ENCODE measurements around the gene MRPL19. TPM values are rescaled to one million over a fixed set of nuclear protein-coding genes. Genes with fewer than 3 reads are reported as not detected.
"Not testable (repeated sequence)": the region's sequence is repeated elsewhere in the genome, so short reads cannot be mapped to it uniquely, and the experiment has no call there.

Gene MRPL19
- polyA plus RNA-seq, 3 donors: 4.5 to 25.0 (median 25.0) TPM

GRCh38 chr2:75679556-75679955 lies 33.0 kb downstream of the MRPL19 start:
- WGBS (ENCODE audit: insufficient coverage): no CpG with 5 or more reads among the region's 1 CpG

GRCh38 chr2:75680402-75680801 lies 33.8 kb downstream of the MRPL19 start:
- Histone ChIP-seq H3K9me3 (replicated peaks in 1 of 2; ENCODE audit: control insufficient read depth in 1 of 2, insufficient read depth in 1 of 2, low read length in 2 of 2) (no peaks in the 10 kb centered on the region), H3K79me2 (ENCODE audit: insufficient read depth, low read length) (no peaks in the 10 kb centered on the region), H3K4me1 (ENCODE audit: control insufficient read depth in 1 of 2, insufficient read depth in 2 of 2, low read length in 2 of 2) (no peaks in the 10 kb centered on the region), H3K36me3 (replicated peaks in 1 of 2; ENCODE audit: control insufficient read depth in 1 of 2, insufficient read depth in 2 of 2, low read length in 2 of 2) (peaks cover 2 to 17% of the 10 kb centered on the region in 2 donors), H3K9ac (ENCODE audit: insufficient read depth, low read length, poor library complexity, severe bottlenecking) (no peak overlapping the region), H2AFZ (ENCODE audit: insufficient read depth, low read depth, low read length, poor library complexity, severe bottlenecking) (no peak overlapping the region), H4K20me1 (ENCODE audit: insufficient read depth, low read length) (no peaks in the 10 kb centered on the region), H3K4me3 (replicated peaks in 1 of 3; ENCODE audit: low read depth in 2 of 3, low read length in 3 of 3) (no peak overlapping the region), H3K27ac (ENCODE audit: low read depth in 1 of 2, low read length in 2 of 2) (no peak overlapping the region), H3K4me2 (replicated peaks; ENCODE audit: extremely low read depth, low read length, poor library complexity, severe bottlenecking) (no peak overlapping the region), H3K27me3 (ENCODE audit: control insufficient read depth in 2 of 2, insufficient read depth in 2 of 2, low read length in 2 of 2) (no peaks in the 10 kb centered on the region)
- peak overlapping the region in 1 of 7 donors; percentile 13 for H3K27ac Mint-ChIP-seq
- peaks cover 0 to 2% (median 0%) of the 10 kb centered on the region in 3 donors for H3K27me3 Mint-ChIP-seq (ENCODE audit: low read depth in 3 of 3)
- TF ChIP-seq, protein P1, sequence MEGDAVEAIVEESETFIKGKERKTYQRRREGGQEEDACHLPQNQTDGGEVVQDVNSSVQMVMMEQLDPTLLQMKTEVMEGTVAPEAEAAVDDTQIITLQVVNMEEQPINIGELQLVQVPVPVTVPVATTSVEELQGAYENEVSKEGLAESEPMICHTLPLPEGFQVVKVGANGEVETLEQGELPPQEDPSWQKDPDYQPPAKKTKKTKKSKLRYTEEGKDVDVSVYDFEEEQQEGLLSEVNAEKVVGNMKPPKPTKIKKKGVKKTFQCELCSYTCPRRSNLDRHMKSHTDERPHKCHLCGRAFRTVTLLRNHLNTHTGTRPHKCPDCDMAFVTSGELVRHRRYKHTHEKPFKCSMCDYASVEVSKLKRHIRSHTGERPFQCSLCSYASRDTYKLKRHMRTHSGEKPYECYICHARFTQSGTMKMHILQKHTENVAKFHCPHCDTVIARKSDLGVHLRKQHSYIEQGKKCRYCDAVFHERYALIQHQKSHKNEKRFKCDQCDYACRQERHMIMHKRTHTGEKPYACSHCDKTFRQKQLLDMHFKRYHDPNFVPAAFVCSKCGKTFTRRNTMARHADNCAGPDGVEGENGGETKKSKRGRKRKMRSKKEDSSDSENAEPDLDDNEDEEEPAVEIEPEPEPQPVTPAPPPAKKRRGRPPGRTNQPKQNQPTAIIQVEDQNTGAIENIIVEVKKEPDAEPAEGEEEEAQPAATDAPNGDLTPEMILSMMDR (IDR thresholded peaks at IDR 0.05): no peak
- 100% methylated on average over 1 of the region's 1 CpG for WGBS (ENCODE audit: insufficient coverage)
- H3K9me3 Mint-ChIP-seq: no peaks in the 10 kb centered on the region
- H3K4me1 Mint-ChIP-seq: peaks cover 7% of the 10 kb centered on the region
- H3K36me3 Mint-ChIP-seq: peaks cover 36 to 38% of the 10 kb centered on the region in 2 donors
- H3K4me3 Mint-ChIP-seq: no peak overlapping the region
- no peak for DNase-seq
- intact Hi-C loops (cut with micrococcal nuclease): no loop called here

More at GRCh38 chr2:75679556-75679955, 33.0 kb downstream of the MRPL19 start:
- no peaks in the 10 kb centered on the region for H3K9me3 ChIP-seq (replicated peaks in 1 of 2; ENCODE audit: control insufficient read depth in 1 of 2, insufficient read depth in 1 of 2, low read length in 2 of 2)
- no peaks in the 10 kb centered on the region for H4K20me1 ChIP-seq (ENCODE audit: insufficient read depth, low read length)
- no peak overlapping the region for H3K4me2 ChIP-seq (replicated peaks; ENCODE audit: extremely low read depth, low read length, poor library complexity, severe bottlenecking)
- no peak overlapping the region for H3K9ac ChIP-seq (ENCODE audit: insufficient read depth, low read length, poor library complexity, severe bottlenecking)
- H3K79me2 ChIP-seq (ENCODE audit: insufficient read depth, low read length): no peaks in the 10 kb centered on the region
- TF ChIP-seq, protein P1 (IDR thresholded peaks at IDR 0.05): no peak
- H3K36me3 Mint-ChIP-seq: peaks cover 29 to 32% of the 10 kb centered on the region in 2 donors
- H3K4me1 ChIP-seq (ENCODE audit: control insufficient read depth in 1 of 2, insufficient read depth in 2 of 2, low read length in 2 of 2): no peaks in the 10 kb centered on the region
- no peak overlapping the region for H2AFZ ChIP-seq (ENCODE audit: insufficient read depth, low read depth, low read length, poor library complexity, severe bottlenecking)
- H3K4me1 Mint-ChIP-seq: peaks cover 7% of the 10 kb centered on the region
- DNase-seq: no peak
- no peak overlapping the region for H3K4me3 Mint-ChIP-seq
- no peak overlapping the region for H3K4me3 ChIP-seq (replicated peaks in 1 of 3; ENCODE audit: low read depth in 2 of 3, low read length in 3 of 3)
- intact Hi-C loops (cut with micrococcal nuclease): no loop called here
- H3K27ac Mint-ChIP-seq: no peak overlapping the region
- peaks cover 0 to 2% (median 0%) of the 10 kb centered on the region in 3 donors for H3K27me3 Mint-ChIP-seq (ENCODE audit: low read depth in 3 of 3)
- no peak overlapping the region for H3K27ac ChIP-seq (ENCODE audit: low read depth in 1 of 2, low read length in 2 of 2)
- H3K9me3 Mint-ChIP-seq: no peaks in the 10 kb centered on the region
- H3K27me3 ChIP-seq (ENCODE audit: control insufficient read depth in 2 of 2, insufficient read depth in 2 of 2, low read length in 2 of 2): no peaks in the 10 kb centered on the region
- H3K36me3 ChIP-seq (replicated peaks in 1 of 2; ENCODE audit: control insufficient read depth in 1 of 2, insufficient read depth in 2 of 2, low read length in 2 of 2): peaks cover 2 to 14% of the 10 kb centered on the region in 2 donors

- H3K9me3 ChIP-seq (replicated peaks in 1 of 2; ENCODE audit: control insufficient read depth in 1 of 2, insufficient read depth in 1 of 2, low read length in 2 of 2): not testable (repeated sequence)
Measured at GRCh38 chr2:75683430-75683829, 36.8 kb downstream of the MRPL19 start.

More at GRCh38 chr2:75683430-75683829, 36.8 kb downstream of the MRPL19 start:
- H3K9ac ChIP-seq (ENCODE audit: insufficient read depth, low read length, poor library complexity, severe bottlenecking); H3K4me1 ChIP-seq (ENCODE audit: control insufficient read depth in 1 of 2, insufficient read depth in 2 of 2, low read length in 2 of 2); H2AFZ ChIP-seq (ENCODE audit: insufficient read depth, low read depth, low read length, poor library complexity, severe bottlenecking); H3K27me3 Mint-ChIP-seq (ENCODE audit: low read depth in 3 of 3); H3K9me3 Mint-ChIP-seq; H3K4me2 ChIP-seq (replicated peaks; ENCODE audit: extremely low read depth, low read length, poor library complexity, severe bottlenecking); H3K4me1 Mint-ChIP-seq; DNase-seq; H4K20me1 ChIP-seq (ENCODE audit: insufficient read depth, low read length); intact Hi-C loops (cut with micrococcal nuclease); H3K79me2 ChIP-seq (ENCODE audit: insufficient read depth, low read length); H3K4me3 ChIP-seq (replicated peaks in 1 of 3; ENCODE audit: low read depth in 2 of 3, low read length in 3 of 3); H3K27me3 ChIP-seq (ENCODE audit: control insufficient read depth in 2 of 2, insufficient read depth in 2 of 2, low read length in 2 of 2); H3K27ac ChIP-seq (ENCODE audit: low read depth in 1 of 2, low read length in 2 of 2); H3K27ac Mint-ChIP-seq; H3K4me3 Mint-ChIP-seq: not testable (repeated sequence)
- WGBS (ENCODE audit: insufficient coverage): 100% methylated on average over 3 of the region's 5 CpGs
- peaks cover 16 to 37% of the 10 kb centered on the region in 2 donors for H3K36me3 ChIP-seq (replicated peaks in 1 of 2; ENCODE audit: control insufficient read depth in 1 of 2, insufficient read depth in 2 of 2, low read length in 2 of 2)
- peaks cover 49 to 63% of the 10 kb centered on the region in 2 donors for H3K36me3 Mint-ChIP-seq

Data from CD14-positive monocyte (primary cell).